ENCODE measurements around the gene TAS2R13. TPM values are rescaled to one million over a fixed set of nuclear protein-coding genes. Genes with fewer than 3 reads are reported as not detected.

Gene TAS2R13
- total and polyA plus RNA-seq, 2 donors from 2014 or later = 2.8 TPM; not detected in 1

DNA sequence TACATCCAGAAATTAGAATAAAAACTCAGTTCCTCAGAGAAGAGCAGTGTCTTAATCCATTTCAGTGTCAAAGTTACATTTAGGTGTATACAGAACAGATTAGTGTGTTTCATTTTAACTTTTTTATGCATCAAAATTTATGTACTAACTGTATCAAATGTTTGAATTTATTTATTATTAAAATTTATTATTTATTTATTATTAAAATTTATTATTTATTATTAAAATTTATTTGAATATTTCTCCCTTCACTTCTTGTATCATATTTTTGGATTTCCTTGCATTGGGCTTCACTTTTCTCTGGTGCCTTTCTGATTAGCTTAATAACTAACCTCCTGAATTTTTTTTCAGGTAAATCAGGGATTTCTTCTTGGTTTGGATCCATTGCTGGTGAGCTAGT is 32.0 kb upstream of the TAS2R13 start:
- Histone ChIP-seq H3K9ac (ENCODE audit: low read length in 3 of 3) (no peak overlapping the region), H3K36me3 (ENCODE audit: control insufficient read depth in 2 of 3, insufficient read depth in 3 of 3, low read length in 3 of 3) (no peaks in the 10 kb centered on the region), H3K4me1 (ENCODE audit: control insufficient read depth in 2 of 3, insufficient read depth in 2 of 3, low read depth in 1 of 3, low read length in 3 of 3) (no peaks in the 10 kb centered on the region), H3K27ac (ENCODE audit: low read depth in 2 of 2, low read length in 2 of 2) (no peak overlapping the region), H3K9me3 (ENCODE audit: control insufficient read depth in 2 of 3, insufficient read depth in 1 of 3, low read length in 3 of 3) (no peaks in the 10 kb centered on the region), H3K27me3 (ENCODE audit: control insufficient read depth, insufficient read depth, low read length) (no peaks in the 10 kb centered on the region), H3K4me3 (ENCODE audit: low read length in 3 of 3) (no peak overlapping the region)
- FAIRE-seq = peak; percentile 82
- TF ChIP-seq, protein P1, sequence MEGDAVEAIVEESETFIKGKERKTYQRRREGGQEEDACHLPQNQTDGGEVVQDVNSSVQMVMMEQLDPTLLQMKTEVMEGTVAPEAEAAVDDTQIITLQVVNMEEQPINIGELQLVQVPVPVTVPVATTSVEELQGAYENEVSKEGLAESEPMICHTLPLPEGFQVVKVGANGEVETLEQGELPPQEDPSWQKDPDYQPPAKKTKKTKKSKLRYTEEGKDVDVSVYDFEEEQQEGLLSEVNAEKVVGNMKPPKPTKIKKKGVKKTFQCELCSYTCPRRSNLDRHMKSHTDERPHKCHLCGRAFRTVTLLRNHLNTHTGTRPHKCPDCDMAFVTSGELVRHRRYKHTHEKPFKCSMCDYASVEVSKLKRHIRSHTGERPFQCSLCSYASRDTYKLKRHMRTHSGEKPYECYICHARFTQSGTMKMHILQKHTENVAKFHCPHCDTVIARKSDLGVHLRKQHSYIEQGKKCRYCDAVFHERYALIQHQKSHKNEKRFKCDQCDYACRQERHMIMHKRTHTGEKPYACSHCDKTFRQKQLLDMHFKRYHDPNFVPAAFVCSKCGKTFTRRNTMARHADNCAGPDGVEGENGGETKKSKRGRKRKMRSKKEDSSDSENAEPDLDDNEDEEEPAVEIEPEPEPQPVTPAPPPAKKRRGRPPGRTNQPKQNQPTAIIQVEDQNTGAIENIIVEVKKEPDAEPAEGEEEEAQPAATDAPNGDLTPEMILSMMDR (IDR thresholded peaks at IDR 0.05; ENCODE audit: borderline replicate concordance, extremely low read depth, insufficient read depth) = no peak
- intact Hi-C loops (cut with DNase I) = no loop called here
- no peak for DNase-seq

DNA sequence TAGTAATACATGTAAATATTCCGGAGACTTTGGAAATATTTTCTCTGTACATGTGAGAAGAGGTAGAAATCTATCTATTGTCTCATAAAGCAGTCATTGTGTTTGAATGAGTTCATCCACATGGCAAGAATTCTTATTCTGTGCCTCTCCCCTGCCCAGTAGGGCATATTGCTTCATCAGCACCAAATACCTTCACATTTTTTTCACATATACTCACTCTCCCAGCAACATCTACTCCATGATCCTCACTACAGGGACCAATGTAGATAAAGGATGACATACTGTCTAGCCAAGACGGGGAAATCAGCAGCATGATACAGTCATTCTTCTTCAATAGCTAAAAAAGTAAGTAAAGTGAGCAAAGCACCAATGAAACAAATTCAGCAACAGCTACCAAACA is 31.0 kb upstream of the TAS2R13 start:
- H3K9me3 ChIP-seq (ENCODE audit: control insufficient read depth in 2 of 3, insufficient read depth in 1 of 3, low read length in 3 of 3) = no peaks in the 10 kb centered on the region
- H3K4me1 ChIP-seq (ENCODE audit: control insufficient read depth in 2 of 3, insufficient read depth in 2 of 3, low read depth in 1 of 3, low read length in 3 of 3) = no peaks in the 10 kb centered on the region
- H3K9ac ChIP-seq (ENCODE audit: low read length in 3 of 3) = no peak overlapping the region
- FAIRE-seq (no peak), DNase-seq (no peak)
- intact Hi-C loops (cut with DNase I) = no loop called here
- H3K27me3 ChIP-seq (ENCODE audit: control insufficient read depth, insufficient read depth, low read length) = no peaks in the 10 kb centered on the region
- H3K4me3 ChIP-seq (ENCODE audit: low read length in 3 of 3) = no peak overlapping the region
- TF ChIP-seq, protein P1 (IDR thresholded peaks at IDR 0.05; ENCODE audit: borderline replicate concordance, extremely low read depth, insufficient read depth) = no peak
- no peaks in the 10 kb centered on the region for H3K36me3 ChIP-seq (ENCODE audit: control insufficient read depth in 2 of 3, insufficient read depth in 3 of 3, low read length in 3 of 3)
- no peak overlapping the region for H3K27ac ChIP-seq (ENCODE audit: low read depth in 2 of 2, low read length in 2 of 2)

DNA sequence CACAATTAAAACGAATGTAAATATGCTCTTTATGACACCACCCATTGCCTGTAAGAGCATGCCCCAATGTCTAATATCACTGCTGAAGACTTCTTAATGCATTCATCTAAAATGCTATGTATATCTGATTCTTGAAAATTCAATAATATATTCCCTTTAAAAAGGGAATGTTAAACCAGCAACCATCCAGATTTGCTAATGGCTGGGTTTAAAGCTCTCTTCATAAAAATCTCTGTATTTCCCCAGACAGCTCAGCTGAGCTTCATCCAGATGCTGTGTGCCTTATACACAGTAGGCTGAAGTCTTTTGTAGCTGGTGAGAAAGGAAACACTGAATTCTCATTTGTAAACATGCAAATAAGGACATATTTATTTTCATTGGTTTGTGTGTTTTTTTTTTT is 29.8 kb upstream of the TAS2R13 start, which contains the start of gene TAS2R14:
TAS2R14 (minus strand) TSS at position 101 of the 400 bp plus-strand sequence; CDS start at position 45, 56 bp downstream.
- Histone ChIP-seq H3K27ac (ENCODE audit: low read depth in 2 of 2, low read length in 2 of 2) (no peak within 1 kb of the TSS), H3K4me1 (ENCODE audit: control insufficient read depth in 2 of 3, insufficient read depth in 2 of 3, low read depth in 1 of 3, low read length in 3 of 3) (no peaks in the 10 kb centered on the region), H3K9me3 (ENCODE audit: control insufficient read depth in 2 of 3, insufficient read depth in 1 of 3, low read length in 3 of 3) (no peaks in the 10 kb centered on the region), H3K4me3 (ENCODE audit: low read length in 3 of 3) (no peak within 1 kb of the TSS), H3K36me3 (ENCODE audit: control insufficient read depth in 2 of 3, insufficient read depth in 3 of 3, low read length in 3 of 3) (no peaks in the 10 kb centered on the region), H3K27me3 (ENCODE audit: control insufficient read depth, insufficient read depth, low read length) (no peaks in the 10 kb centered on the region), H3K9ac (ENCODE audit: low read length in 3 of 3) (no peak within 1 kb of the TSS)
- intact Hi-C loops (cut with DNase I) = no loop called here
- FAIRE-seq = no peak
- TF ChIP-seq, protein P1 (IDR thresholded peaks at IDR 0.05; ENCODE audit: borderline replicate concordance, extremely low read depth, insufficient read depth) = no peak
- DNase-seq = no peak

DNA sequence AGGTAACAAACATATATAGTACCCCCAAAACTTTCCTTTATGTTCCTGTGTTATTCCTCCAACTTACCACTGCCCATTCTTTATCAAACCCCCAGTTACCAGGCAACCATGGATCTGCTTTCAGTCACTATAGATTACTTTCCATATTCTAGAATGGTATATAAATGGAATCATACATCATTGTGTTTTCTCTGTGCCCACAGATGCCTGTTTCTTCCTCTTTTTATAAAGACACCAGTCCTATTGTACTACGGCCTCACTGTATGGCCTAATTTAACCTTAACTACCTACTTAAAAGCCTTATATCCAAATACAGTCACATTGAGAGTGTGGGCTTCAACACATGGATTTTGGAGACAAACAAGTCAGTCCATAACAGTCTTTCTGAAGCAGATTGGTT is 27.1 kb upstream of the TAS2R13 start:
- H3K27ac ChIP-seq (ENCODE audit: low read depth in 2 of 2, low read length in 2 of 2) = no peak overlapping the region
- no peak for DNase-seq
- no peak overlapping the region for H3K4me3 ChIP-seq (ENCODE audit: low read length in 3 of 3)
- H3K9ac ChIP-seq (ENCODE audit: low read length in 3 of 3) = no peak overlapping the region
- H3K4me1 ChIP-seq (ENCODE audit: control insufficient read depth in 2 of 3, insufficient read depth in 2 of 3, low read depth in 1 of 3, low read length in 3 of 3) = no peaks in the 10 kb centered on the region
- TF ChIP-seq, protein P1 (IDR thresholded peaks at IDR 0.05; ENCODE audit: borderline replicate concordance, extremely low read depth, insufficient read depth) = no peak
- no peaks in the 10 kb centered on the region for H3K9me3 ChIP-seq (ENCODE audit: control insufficient read depth in 2 of 3, insufficient read depth in 1 of 3, low read length in 3 of 3)
- no peak for FAIRE-seq
- H3K27me3 ChIP-seq (ENCODE audit: control insufficient read depth, insufficient read depth, low read length) = no peaks in the 10 kb centered on the region
- no peaks in the 10 kb centered on the region for H3K36me3 ChIP-seq (ENCODE audit: control insufficient read depth in 2 of 3, insufficient read depth in 3 of 3, low read length in 3 of 3)
- intact Hi-C loops (cut with DNase I) = no loop called here

Data from kidney (tissue), 14 donors.